ENCODE results near the gene ISM1. TPM values are rescaled to one million over a fixed set of nuclear protein-coding genes. Genes with fewer than 3 reads are reported as not detected.

ISM1 gene
- total RNA-seq, 2 donors from 2014 or later = 0.59 to 1.3 TPM

- H3K4me1 ChIP-seq = peaks cover 0 to 15% of the 10 kb centered on the region in 2 donors
- H3K9me3 ChIP-seq = peaks cover 0 to 5% of the 10 kb centered on the region in 2 donors
- H3K36me3 ChIP-seq = no peaks in the 10 kb centered on the region
- H3K27me3 ChIP-seq = peaks cover 0 to 14% of the 10 kb centered on the region in 2 donors
- H3K27ac ChIP-seq = no peak overlapping the region
- TF ChIP-seq CTCF (IDR thresholded peaks at IDR 0.05) = no peak
- H3K4me3 ChIP-seq = no peak overlapping the region
- DNase-seq (ENCODE audit: low spot score) = no peak
Measured at GRCh38 chr20:13216533-13216932, 4.5 kb upstream of the ISM1 start.

- no peak for TF ChIP-seq CTCF (IDR thresholded peaks at IDR 0.05)
- Histone ChIP-seq H3K4me3 (peak overlapping the region; percentile 37 to 58), H3K4me1 (peaks cover 0 to 23% of the 10 kb centered on the region in 2 donors), H3K27me3 (peaks cover 10 to 14% of the 10 kb centered on the region in 2 donors), H3K9me3 (no peaks in the 10 kb centered on the region), H3K27ac (no peak overlapping the region), H3K36me3 (no peaks in the 10 kb centered on the region)
- no peak for DNase-seq (ENCODE audit: low spot score)
Measured at GRCh38 chr20:13219327-13220193, 1.5 kb upstream of the ISM1 start.

- TF ChIP-seq CTCF (IDR thresholded peaks at IDR 0.05) = no peak
- Histone ChIP-seq H3K36me3 (no peaks in the 10 kb centered on the region), H3K27ac (peak overlapping the region in 1 of 2 donors; percentile 26), H3K27me3 (peaks cover 10 to 14% of the 10 kb centered on the region in 2 donors), H3K9me3 (no peaks in the 10 kb centered on the region), H3K4me1 (peaks cover 0 to 23% of the 10 kb centered on the region in 2 donors), H3K4me3 (peak overlapping the region; percentile 37 to 58)
- DNase-seq (ENCODE audit: low spot score) = peak; percentile 81
Measured at GRCh38 chr20:13220194-13220903, 725 bp upstream of the ISM1 start.

- Histone ChIP-seq H3K4me3 (peak overlapping the region; percentile 37 to 58), H3K36me3 (no peaks in the 10 kb centered on the region), H3K4me1 (peaks cover 0 to 23% of the 10 kb centered on the region in 2 donors), H3K9me3 (peaks cover 0 to 2% of the 10 kb centered on the region in 2 donors), H3K27ac (no peak overlapping the region), H3K27me3 (peaks cover 10 to 14% of the 10 kb centered on the region in 2 donors)
- no peak for DNase-seq (ENCODE audit: low spot score)
- TF ChIP-seq CTCF (IDR thresholded peaks at IDR 0.05) = no peak
Measured at GRCh38 chr20:13221313-13221672, 219 bp downstream of the ISM1 start.

GRCh38 chr20:13221673-13222318 lies 722 bp downstream of the ISM1 start:
- Histone ChIP-seq H3K36me3 (no peaks in the 10 kb centered on the region), H3K9me3 (peaks cover 0 to 7% of the 10 kb centered on the region in 2 donors), H3K4me3 (peak overlapping the region; percentile 37 to 58), H3K4me1 (peaks cover 0 to 23% of the 10 kb centered on the region in 2 donors), H3K27me3 (peaks cover 10 to 14% of the 10 kb centered on the region in 2 donors), H3K27ac (no peak overlapping the region)
- no peak for TF ChIP-seq CTCF (IDR thresholded peaks at IDR 0.05)
- no peak for DNase-seq (ENCODE audit: low spot score)

Measured in right atrium auricular region (tissue), 2 donors.